Lung microvascular endothelial cell (primary cell): ENCODE measurements around the gene LAMB3. TPM values are rescaled to one million over a fixed set of nuclear protein-coding genes. Genes with fewer than 3 reads are reported as not detected.
A peak's percentile ranks its signal among the peaks of the same experiment; 100 is the strongest.

Experiments used
- DNase-seq, 2 donors: peaks; one replicate each; pipeline versions ENCODE4 v3.0.0 to v3.0.0-alpha.2; 2010; ENCODE audit warnings: low read depth in 2 of 2
- total RNA-seq: library from RNA; depleted of rRNA; stranded (reverse); fragments of >200 nt; gene quantifications from 2 replicates; pipeline ENCODE4 v1.2.1, GENCODE V29; 2014

LAMB3 gene
- total RNA-seq, 1 donor from 2014 or later: 0.20 TPM

GRCh38 chr1:209598227-209598626 lies 54.0 kb downstream of the LAMB3 start:
- no peak for DNase-seq

DNA sequence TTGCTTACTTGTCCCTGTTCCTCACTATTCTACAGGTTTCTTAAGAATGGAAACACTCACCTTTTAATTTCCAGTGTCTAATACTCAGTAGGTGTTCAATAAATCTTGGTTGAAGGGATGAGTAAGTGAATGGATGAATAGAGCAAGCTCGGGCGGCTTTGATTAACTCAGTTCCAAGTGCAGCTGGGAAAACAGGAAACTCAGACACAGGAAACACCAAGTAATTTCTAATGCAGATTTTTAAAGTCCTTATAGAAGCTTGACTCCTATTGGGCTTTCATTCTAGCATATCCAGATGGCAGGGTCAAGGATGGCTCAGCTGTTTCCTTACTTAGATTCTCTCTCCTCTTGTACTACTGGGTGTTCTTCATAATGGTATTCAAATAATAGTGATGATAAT lies 54.7 kb downstream of the LAMB3 start:
- DNase-seq: peak in 1 of 2 donors; percentile 91

GRCh38 chr1:209595599-209596285 lies 56.5 kb downstream of the LAMB3 start:
- DNase-seq: no peak

GRCh38 chr1:209595028-209595427 lies 57.2 kb downstream of the LAMB3 start:
- no peak for DNase-seq

- DNase-seq: no peak
These were observed 57.8 kb downstream of the LAMB3 start for GRCh38 chr1:209594440-209594839.

- peak in 1 of 2 donors; percentile 33 for DNase-seq
These were observed 58.5 kb downstream of the LAMB3 start for GRCh38 chr1:209593747-209594146.

DNA sequence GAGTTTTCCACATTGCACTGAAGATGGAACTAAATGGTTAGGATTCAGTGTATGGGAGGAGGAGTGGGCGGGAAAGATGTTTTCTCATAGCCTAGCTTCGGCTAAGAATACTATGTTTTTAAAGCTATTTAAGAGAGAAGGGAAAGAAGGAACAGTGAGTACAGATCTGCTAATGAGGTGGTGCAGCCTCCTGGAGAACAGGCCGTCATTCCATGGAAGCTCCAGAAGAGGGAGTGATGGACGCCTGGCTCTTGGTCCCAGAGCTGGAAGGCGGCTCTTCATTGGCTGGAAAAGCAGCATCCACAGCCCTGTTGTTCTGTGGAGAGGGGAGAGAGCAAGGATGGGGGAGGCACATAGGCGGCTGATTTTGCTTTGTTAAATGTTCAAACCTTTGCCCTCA lies 61.8 kb downstream of the LAMB3 start:
- DNase-seq: peak; percentile 45 to 68

DNA sequence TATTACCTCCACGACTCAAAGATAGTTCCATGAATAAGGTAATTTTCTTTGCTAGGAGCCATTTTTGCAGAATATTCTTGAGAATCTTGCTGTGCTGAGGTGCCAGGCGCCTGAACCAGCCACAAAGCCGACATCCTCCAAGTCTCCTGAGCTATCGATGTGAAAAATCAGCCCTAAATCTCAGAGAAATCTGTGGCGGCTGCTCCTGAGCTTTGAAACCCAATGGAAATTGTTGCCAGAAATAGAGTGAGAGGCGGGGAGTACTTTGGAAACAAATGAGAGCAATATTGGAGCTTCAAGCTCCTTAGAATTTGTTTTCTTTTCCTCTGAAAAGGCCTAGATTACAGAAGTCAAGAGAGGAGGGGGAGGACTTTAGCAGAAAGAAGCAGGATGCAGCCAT lies 62.4 kb downstream of the LAMB3 start:
- no peak for DNase-seq

GRCh38 chr1:209589440-209589839 lies 62.8 kb downstream of the LAMB3 start:
- no peak for DNase-seq

DNA sequence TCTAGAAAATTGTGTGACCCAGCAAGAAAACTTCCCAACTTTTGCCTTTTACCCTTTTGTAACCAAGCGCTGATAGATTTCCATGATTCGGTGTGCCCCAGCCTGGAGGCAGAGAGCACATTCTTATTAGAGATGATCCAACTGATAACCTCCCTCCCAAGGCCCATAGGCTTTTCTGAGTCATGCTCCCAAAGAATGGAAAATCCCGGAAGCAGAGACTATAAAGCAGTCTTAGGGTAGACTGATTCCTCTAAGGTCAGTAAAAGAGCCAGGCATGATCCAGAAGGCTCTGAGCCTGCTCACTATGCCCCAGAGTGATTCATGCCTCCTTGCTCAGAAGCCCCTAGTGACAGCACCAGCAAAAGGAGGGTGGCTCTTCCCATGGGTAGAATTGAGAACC lies 64.4 kb downstream of the LAMB3 start:
- DNase-seq: peak in 1 of 2 donors; percentile 84

DNA sequence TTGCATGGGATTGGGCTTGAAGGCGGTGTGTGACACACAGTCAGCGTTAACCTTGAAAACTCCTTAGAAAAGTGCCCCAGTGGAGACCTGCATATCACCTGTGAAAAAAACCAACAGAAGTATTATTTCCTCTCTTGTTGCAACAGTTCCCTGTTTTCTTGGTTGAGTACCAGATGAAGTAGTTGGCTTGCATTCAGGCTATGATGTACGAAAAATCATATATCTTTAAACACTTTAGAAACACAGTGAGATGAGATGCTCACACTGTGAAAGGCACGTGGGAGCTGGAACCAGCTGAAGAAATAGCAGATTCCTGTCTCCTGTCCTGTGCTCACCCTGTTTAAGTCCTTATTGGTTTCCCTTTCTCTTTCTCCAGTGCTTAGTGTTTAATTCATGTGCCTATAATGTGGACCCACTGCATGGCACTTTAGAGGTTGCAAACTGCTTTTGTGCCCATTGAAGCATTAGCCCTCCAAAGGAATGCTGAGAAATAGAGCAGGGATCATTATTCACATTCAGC lies 65.9 kb downstream of the LAMB3 start:
- peak in 1 of 2 donors; percentile 27 for DNase-seq

GRCh38 chr1:209585672-209586071 lies 66.6 kb downstream of the LAMB3 start:
- DNase-seq: peak; percentile 22 to 58

DNA sequence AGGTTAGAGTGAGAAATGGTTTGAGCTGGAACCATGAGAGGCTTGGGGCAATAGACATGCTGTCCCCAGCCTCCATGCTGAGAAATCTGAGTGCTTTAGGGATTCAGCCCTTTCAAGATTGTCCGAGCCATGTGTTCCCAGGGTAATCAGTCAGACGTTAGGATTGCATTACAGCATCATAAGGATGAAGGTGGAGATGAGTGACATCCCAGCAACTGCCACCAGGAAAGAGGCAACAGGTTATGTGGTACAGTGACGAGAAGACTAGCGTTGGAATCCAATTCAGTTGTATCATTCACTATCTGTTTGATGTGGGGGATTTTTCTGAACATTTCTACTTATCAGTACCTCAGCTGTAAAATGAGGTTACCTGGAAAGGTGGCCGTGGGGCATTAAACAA lies 67.0 kb downstream of the LAMB3 start:
- no peak for DNase-seq

GRCh38 chr1:209584231-209584672 lies 68.0 kb downstream of the LAMB3 start:
- no peak for DNase-seq

DNA sequence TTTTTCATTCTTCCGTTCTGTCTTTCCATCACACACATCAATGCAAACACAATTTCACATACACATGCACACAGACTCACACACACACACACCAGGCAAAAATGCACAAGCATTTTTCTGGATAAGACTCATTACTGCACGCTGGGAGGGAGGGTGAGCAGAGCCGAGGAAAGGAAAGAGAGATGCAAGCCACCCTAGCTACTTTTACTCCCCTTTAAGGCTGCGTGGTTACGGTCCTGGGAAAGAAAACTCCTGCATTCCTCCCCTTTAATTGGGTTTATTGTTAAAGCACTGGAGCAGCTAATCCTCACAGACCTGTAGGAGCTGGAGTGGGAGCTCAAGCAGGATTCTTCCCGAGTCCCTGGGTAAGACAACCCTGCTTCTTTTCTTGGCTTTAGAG lies 68.8 kb downstream of the LAMB3 start, which contains the start of gene CAMK1G:
Gene CAMK1G (plus strand): TSS at position 307 of the 400 bp plus-strand sequence. CDS start 11,270 bp downstream, outside the sequence.
- DNase-seq: peak in 1 of 2 donors; percentile 45

GRCh38 chr1:209580577-209580976 lies 71.6 kb downstream of the LAMB3 start:
- DNase-seq: no peak

DNA sequence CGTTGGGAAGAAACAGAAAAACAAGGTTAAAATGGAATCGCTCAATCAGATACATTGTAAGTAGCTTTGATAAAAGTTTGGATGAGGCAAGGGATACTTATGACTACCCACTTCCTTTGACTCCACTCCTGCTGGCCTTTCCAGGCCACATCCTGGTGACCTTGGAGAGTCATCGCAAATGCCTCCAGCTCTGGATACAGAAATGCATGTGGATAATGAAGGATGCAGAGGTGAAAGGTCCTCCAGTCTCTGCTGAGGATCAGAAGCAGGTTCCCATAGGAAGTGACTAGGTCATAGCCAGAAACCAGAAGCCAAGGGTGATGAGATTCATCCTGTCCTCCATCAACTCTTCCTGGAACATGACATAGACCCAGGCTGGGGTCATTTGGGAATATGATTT lies 74.9 kb downstream of the LAMB3 start:
- DNase-seq: peak in 1 of 2 donors; percentile 83

GRCh38 chr1:209576392-209577197 lies 75.6 kb downstream of the LAMB3 start:
- DNase-seq: peak; percentile 75 to 77

DNA sequence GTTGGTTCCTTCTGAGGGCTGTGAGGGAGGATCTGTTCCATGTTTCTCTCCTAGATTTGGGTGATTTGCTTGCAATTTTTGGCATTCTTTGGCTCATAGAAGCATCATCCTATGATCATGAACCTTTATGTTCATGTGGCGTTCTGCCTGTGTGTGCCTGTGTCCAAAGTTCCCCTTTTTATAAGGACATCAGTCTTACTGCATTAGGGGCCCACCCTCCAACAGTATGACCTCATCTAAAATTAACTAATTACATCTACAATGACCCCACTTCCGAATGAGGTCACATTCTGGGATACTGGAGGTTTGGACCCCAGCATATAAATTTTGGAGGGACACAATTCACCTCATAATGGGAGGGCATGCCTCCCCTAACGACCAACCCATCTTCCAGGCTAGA lies 81.5 kb downstream of the LAMB3 start:
- DNase-seq: no peak

DNA sequence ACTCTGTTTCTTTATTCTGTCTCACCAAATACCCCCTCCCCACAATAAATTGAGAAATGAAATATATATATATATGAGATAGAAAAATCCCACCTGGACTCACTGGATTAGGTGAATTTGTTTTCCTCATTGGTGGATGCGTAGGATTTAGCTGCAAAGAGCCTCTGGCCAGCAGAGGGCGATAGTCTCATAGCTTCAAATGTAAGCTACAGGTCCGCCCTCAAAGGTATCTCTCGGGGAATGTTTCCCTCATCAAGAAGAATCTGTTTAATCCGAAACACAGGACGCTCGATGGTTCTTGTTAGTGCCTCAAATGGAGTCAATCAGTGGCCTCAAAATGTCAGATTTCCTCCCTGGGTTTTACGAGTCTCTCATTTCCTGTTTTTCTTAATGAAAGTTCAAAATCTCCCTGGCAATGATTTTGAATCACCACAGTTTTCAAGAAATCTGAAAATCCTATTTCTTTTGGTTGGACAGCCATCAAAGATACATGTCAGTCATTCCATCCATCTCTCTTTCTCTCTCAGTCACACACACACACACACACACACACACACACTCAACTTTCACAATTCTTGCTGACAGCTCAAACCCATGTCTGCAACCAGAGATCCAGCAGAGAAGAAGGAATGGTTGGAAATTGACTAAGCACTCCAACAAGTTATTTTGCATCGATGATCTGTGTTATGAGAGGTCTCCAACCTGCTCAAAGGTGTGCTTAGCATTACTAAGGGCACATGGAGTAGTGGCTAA lies 82.6 kb downstream of the LAMB3 start:
- DNase-seq: peak; percentile 83 to 85

DNA sequence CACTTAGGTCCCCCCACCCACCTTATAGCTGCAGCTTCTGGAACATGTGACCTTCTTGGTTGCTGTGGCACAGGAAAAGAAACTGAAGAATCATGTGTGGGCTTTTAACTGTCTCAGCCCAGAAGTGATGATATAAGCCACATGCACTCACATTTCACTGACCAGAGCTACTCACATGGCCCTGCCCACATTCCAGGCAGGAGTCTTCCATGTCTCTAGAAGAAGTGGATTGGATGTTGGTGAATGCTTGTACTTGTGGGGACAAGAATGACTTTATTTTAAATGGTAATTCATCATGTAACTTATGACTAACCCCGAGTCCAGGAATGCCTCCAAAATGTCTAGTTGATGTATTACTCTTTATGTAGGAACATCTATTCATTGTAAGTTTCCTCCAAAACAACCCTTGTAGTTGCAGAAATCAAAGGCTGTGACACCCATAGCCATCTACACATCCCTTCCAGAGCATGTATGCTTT lies 84.5 kb downstream of the LAMB3 start:
- peak in 1 of 2 donors; percentile 65 for DNase-seq
